ENCODE measurements around the gene POU6F2.

Gene POU6F2

GRCh38 chr7:39509912-39510311 is 532.2 kb downstream of the POU6F2 start:
- DNase-seq (no peak), ATAC-seq (no peak)

- DNase-seq = no peak
- ATAC-seq = no peak
Measured at GRCh38 chr7:39510864-39511354, 533.2 kb downstream of the POU6F2 start.

GRCh38 chr7:39515534-39516228 is 538.0 kb downstream of the POU6F2 start:
- ATAC-seq (no peak), DNase-seq (no peak)

- ATAC-seq (no peak), DNase-seq (no peak)
Measured at GRCh38 chr7:39516498-39516897, 538.8 kb downstream of the POU6F2 start.

- ATAC-seq (no peak), DNase-seq (no peak)
Measured at GRCh38 chr7:39517240-39517639, 539.5 kb downstream of the POU6F2 start.

All from stimulated activated naive CD8-positive, alpha-beta T cell treated with anti-CD3 and anti-CD28 coated beads, Interleukin-15, Interleukin-2, amounts not matched to agents 100 U/mL and 50 U/mL, for 24 hours (primary cell).